NT2/D1 (cell line): ENCODE results near the gene BAIAP2L2.

Experiments used
- DNase-seq: peaks from one replicate; pipeline ENCODE4 v3.0.0-alpha.2; 2011; ENCODE audit warnings: low read depth, low spot score
- H3K27me3 ChIP-seq: 2 replicates; pipeline ENCODE4 v1.6.0; 2011; ENCODE audit warnings: mild to moderate bottlenecking; ENCODE audit not compliant: insufficient read length, insufficient read depth
- H3K36me3 ChIP-seq: 2 replicates; pipeline ENCODE4 v1.6.1; 2011; ENCODE audit warnings: mild to moderate bottlenecking, low read length, mixed read lengths; ENCODE audit not compliant: insufficient read depth, insufficient read length
- H3K4me1 ChIP-seq: 2 replicates; pipeline ENCODE4 v1.5.1; 2011; ENCODE audit not compliant: insufficient read depth, insufficient read length
- H3K4me3 ChIP-seq: 2 replicates; pipeline ENCODE4 v1.5.1; 2011; ENCODE audit warnings: low read depth; ENCODE audit not compliant: insufficient read length
- H3K9ac ChIP-seq: 2 replicates; pipeline ENCODE4 v1.6.0; 2011; ENCODE audit warnings: low read depth; ENCODE audit not compliant: insufficient read length
- H3K9me3 ChIP-seq: 2 replicates; pipeline ENCODE4 v1.5.1; 2011; ENCODE audit warnings: mild to moderate bottlenecking, low read length; ENCODE audit not compliant: insufficient read depth
- SUZ12 ChIP-seq: IDR thresholded peaks from 2 replicates; pipeline ENCODE4 v1.6.1; 2011; ENCODE audit not compliant: insufficient read length, insufficient read depth; ENCODE audit errors: extremely low read depth
- YY1 ChIP-seq: IDR thresholded peaks from 2 replicates; pipeline ENCODE4 v1.6.1; 2011; ENCODE audit not compliant: insufficient read length, insufficient read depth
- ZNF274 ChIP-seq: IDR thresholded peaks from 2 replicates; pipeline ENCODE4 v1.6.1; 2011; ENCODE audit warnings: mild to moderate bottlenecking, low read depth, low read length

BAIAP2L2 gene

GRCh38 chr22:38144025-38144405, 33.5 kb upstream of the BAIAP2L2 start:
- Histone ChIP-seq H3K4me3 (no peak overlapping the region), H3K36me3 (peaks cover 9% of the 10 kb centered on the region), H3K27me3 (no peaks in the 10 kb centered on the region), H3K4me1 (peaks cover 3% of the 10 kb centered on the region), H3K9me3 (no peaks in the 10 kb centered on the region), H3K9ac (no peak overlapping the region)
- TF ChIP-seq YY1 (no peak), SUZ12 (no peak), ZNF274 (no peak)
- DNase-seq: no peak

- Histone ChIP-seq H3K9me3 (no peaks in the 10 kb centered on the region), H3K36me3 (peaks cover 15% of the 10 kb centered on the region), H3K4me1 (peaks cover 3% of the 10 kb centered on the region), H3K9ac (no peak overlapping the region), H3K4me3 (no peak overlapping the region), H3K27me3 (no peaks in the 10 kb centered on the region)
- TF ChIP-seq SUZ12 (no peak), ZNF274 (no peak), YY1 (no peak)
- DNase-seq: no peak
Measured at GRCh38 chr22:38142606-38143005, 32.1 kb upstream of the BAIAP2L2 start.

GRCh38 chr22:38141217-38141973, 30.9 kb upstream of the BAIAP2L2 start:
- no peaks in the 10 kb centered on the region for H3K9me3 ChIP-seq
- TF ChIP-seq YY1: no peak
- no peak for TF ChIP-seq ZNF274
- TF ChIP-seq SUZ12: no peak
- H3K4me3 ChIP-seq: no peak overlapping the region
- DNase-seq: no peak
- no peak overlapping the region for H3K9ac ChIP-seq
- H3K4me1 ChIP-seq: peaks cover 3% of the 10 kb centered on the region
- H3K27me3 ChIP-seq: no peaks in the 10 kb centered on the region
- peaks cover 15% of the 10 kb centered on the region for H3K36me3 ChIP-seq

DNA sequence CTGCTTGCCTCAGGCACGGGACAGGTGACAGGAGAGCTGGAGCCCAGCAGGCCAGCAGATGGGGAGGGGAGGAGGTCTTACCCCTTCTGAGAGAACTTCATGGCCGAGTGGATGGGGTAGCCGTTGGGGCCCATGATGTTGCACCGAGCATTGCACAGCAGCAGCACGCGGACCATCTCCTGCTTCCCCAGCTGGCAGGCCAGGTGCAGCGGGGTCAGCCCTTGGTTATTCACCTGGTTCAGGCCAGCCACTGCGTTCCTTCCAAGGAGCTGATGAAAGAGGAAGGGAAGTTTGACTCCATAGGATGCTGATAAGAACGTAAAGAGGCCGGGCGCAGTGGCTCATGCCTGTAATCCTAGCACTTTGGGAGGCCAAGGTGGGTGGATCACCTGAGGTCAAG, 29.4 kb upstream of the BAIAP2L2 start:
- H3K4me1 ChIP-seq: no peaks in the 10 kb centered on the region
- H3K9me3 ChIP-seq: no peaks in the 10 kb centered on the region
- TF ChIP-seq YY1 (no peak), ZNF274 (no peak), SUZ12 (no peak)
- H3K4me3 ChIP-seq: no peak overlapping the region
- no peak overlapping the region for H3K9ac ChIP-seq
- H3K27me3 ChIP-seq: no peaks in the 10 kb centered on the region
- H3K36me3 ChIP-seq: peaks cover 17% of the 10 kb centered on the region
- no peak for DNase-seq

DNA sequence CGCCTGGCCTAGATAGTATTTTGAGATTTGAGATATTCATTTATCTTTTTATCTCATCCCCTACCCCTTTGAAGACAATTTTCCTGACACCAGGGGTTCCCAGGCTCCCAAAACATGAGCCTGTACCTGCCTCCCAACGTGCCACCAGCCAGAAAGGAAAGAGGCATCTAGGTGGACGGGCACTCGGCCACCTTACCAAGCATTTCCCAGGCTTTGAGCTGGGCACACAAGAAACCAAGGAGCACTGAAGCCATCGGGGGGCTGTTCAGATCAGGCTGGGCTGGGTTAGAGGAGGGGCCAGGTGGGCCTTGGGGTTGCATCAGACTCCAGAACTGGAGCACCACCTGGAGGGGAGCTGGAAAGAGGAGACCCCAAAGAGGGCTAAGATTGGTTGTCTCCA, 28.5 kb upstream of the BAIAP2L2 start:
- Histone ChIP-seq H3K4me1 (no peaks in the 10 kb centered on the region), H3K36me3 (peaks cover 18% of the 10 kb centered on the region), H3K9ac (no peak overlapping the region), H3K27me3 (no peaks in the 10 kb centered on the region), H3K9me3 (no peaks in the 10 kb centered on the region), H3K4me3 (no peak overlapping the region)
- DNase-seq: no peak
- no peak for TF ChIP-seq SUZ12
- no peak for TF ChIP-seq ZNF274
- no peak for TF ChIP-seq YY1

DNA sequence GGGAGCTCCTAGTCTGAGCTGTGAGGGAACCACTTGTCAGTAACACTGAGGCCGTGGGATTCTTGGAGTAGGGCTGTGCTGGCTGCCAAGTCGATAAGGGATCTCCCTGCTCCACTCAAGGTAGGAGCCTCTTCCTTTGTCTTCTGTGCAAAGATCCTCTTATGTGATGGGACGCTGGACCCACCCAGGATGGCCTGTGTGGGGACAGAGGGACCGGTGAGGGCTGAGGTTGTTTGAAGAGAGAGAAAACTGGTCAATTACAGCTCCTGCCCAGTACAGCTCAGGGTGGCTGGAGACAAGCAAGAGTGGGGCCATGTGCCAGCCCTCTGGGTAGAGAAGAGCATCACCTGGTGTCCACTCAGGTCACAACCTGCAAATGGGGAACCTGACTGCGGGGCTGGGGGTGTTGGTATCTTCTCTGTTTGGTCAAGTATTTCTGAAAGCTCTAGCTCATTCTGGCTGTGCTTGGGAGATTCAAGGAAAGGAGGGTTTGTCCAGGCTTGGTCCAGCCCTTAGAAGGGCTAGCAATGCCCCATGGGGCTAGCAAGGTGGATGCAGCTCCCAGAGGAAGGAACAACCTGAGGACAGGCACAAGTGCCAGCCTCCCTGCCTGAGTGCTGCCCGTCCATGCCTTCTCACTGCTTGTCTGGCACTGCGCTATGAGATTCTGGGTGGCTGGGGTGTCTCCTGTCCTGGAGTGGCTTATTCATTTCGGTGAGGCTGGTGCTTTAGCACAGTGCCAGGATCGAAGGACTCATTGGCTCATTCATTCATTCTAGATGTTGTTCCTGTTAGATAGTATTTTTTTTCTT, 27.6 kb upstream of the BAIAP2L2 start:
- no peaks in the 10 kb centered on the region for H3K9me3 ChIP-seq
- no peak overlapping the region for H3K9ac ChIP-seq
- TF ChIP-seq YY1: no peak
- no peak for TF ChIP-seq ZNF274
- no peak for TF ChIP-seq SUZ12
- H3K4me1 ChIP-seq: no peaks in the 10 kb centered on the region
- H3K27me3 ChIP-seq: no peaks in the 10 kb centered on the region
- peaks cover 22% of the 10 kb centered on the region for H3K36me3 ChIP-seq
- DNase-seq: no peak
- H3K4me3 ChIP-seq: no peak overlapping the region

DNA sequence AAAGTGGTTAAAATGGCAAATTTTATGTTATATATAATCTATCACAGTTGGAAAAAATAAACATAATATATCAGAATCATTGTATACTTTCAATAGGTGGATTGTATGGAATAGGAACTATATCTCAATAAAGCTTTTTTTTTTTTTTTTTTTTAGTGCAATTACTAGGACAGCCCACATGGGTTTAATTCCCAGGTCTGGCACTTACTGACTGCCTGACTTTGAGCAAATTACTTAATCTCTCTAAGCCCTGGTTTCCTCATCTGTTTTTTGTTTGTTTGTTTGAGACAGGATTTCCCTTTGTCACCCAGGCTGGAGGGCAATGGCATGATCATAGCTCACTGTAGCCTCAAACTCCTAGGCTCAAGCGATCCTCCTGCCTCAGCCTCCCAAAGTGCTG, 26.1 kb upstream of the BAIAP2L2 start:
- DNase-seq: no peak
- H3K27me3 ChIP-seq: no peaks in the 10 kb centered on the region
- H3K9me3 ChIP-seq: no peaks in the 10 kb centered on the region
- no peaks in the 10 kb centered on the region for H3K4me1 ChIP-seq
- H3K4me3 ChIP-seq: no peak overlapping the region
- peaks cover 21% of the 10 kb centered on the region for H3K36me3 ChIP-seq
- H3K9ac ChIP-seq: no peak overlapping the region
- TF ChIP-seq SUZ12 (no peak), ZNF274 (no peak), YY1 (no peak)
